Activated naive CD8-positive, alpha-beta T cell treated with anti-CD3 and anti-CD28 coated beads, Interleukin-2, amount 50 U/mL, for 16 hours (primary cell): ENCODE results near the gene PI4KA.
"Not testable (repeated sequence)": the region's sequence is repeated elsewhere in the genome, so short reads cannot be mapped to it uniquely, and the experiment has no call there.

Experiments used
- DNase-seq: peaks from one replicate; pipeline ENCODE4 v3.0.0-alpha.2; 2020; ENCODE audit warnings: low read depth, low spot score

PI4KA gene

GRCh38 chr22:20667548-20667947, 191.1 kb downstream of the PI4KA start:
- not testable (repeated sequence) for DNase-seq

- DNase-seq = no peak
Measured at GRCh38 chr22:20666560-20666959, 192.1 kb downstream of the PI4KA start.

- no peak for DNase-seq
Measured at GRCh38 chr22:20664594-20664959, 194.0 kb downstream of the PI4KA start.

- no peak for DNase-seq
Measured at GRCh38 chr22:20663941-20664593, 194.5 kb downstream of the PI4KA start.

- no peak for DNase-seq
Measured at GRCh38 chr22:20663137-20663828, 195.3 kb downstream of the PI4KA start.

- not testable (repeated sequence) for DNase-seq
Measured at GRCh38 chr22:20662524-20663036, 196.0 kb downstream of the PI4KA start.

GRCh38 chr22:20661473-20661872, 197.1 kb downstream of the PI4KA start:
- DNase-seq = no peak

GRCh38 chr22:20660441-20661054, 198.1 kb downstream of the PI4KA start:
- no peak for DNase-seq

GRCh38 chr22:20659920-20660319, 198.7 kb downstream of the PI4KA start:
- no peak for DNase-seq

GRCh38 chr22:20659258-20659657, 199.4 kb downstream of the PI4KA start:
- no peak for DNase-seq

- DNase-seq = no peak
Measured at GRCh38 chr22:20658433-20659222, 200.0 kb downstream of the PI4KA start.

- no peak for DNase-seq
Measured at GRCh38 chr22:20657963-20658362, 200.6 kb downstream of the PI4KA start.
